ENCODE results near the gene NUP214. TPM values are rescaled to one million over a fixed set of nuclear protein-coding genes. Genes with fewer than 3 reads are reported as not detected.
"Not testable (repeated sequence)": the region's sequence is repeated elsewhere in the genome, so short reads cannot be mapped to it uniquely, and the experiment has no call there.

Gene NUP214
- total RNA-seq, 1 experiment from 2014 or later, result 5.2 TPM

GRCh38 chr9:131167936-131168335, 42.5 kb downstream of the NUP214 start:
- Histone ChIP-seq H3K4me3 (no peak overlapping the region), H3K36me3 (peaks cover 62% of the 10 kb centered on the region), H3K27me3 (no peaks in the 10 kb centered on the region), H3K9me3 (no peaks in the 10 kb centered on the region)
- no peak for DNase-seq

DNA sequence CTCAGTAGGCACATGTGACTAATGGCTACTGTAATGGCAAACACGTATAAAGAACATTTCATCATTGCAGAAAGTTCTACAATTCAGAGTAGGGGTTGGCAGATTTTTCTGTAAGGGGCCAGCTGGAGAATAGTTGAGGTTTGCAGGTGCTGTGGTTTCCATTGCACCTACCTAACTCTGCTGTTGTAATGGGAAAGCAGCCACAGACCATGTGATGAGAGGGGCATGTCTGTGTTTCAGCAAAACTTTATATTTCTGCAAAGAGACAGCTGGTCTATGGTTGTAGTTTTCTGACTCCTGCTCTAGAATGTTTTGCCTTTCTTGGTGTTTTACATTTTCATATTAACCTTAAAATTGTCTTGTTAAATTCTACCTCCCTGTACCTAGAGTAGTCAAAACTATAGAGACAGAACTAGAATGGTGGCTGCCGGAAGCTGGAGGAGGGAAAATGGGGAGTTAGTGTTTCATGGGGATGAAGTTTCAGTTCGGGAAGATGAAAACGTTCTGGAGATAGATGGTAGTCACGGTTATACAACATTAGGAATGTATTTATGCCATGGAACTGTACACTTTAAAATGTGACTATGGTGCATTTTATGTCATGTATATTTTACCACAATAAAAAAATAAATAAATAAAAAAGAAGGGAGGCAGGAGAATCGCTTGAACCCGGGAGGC, 44.3 kb downstream of the NUP214 start:
- H3K27me3 ChIP-seq, result no peaks in the 10 kb centered on the region
- H3K36me3 ChIP-seq, result peaks cover 52% of the 10 kb centered on the region
- no peak for DNase-seq
- H3K9me3 ChIP-seq, result no peaks in the 10 kb centered on the region
- no peak overlapping the region for H3K4me3 ChIP-seq

DNA sequence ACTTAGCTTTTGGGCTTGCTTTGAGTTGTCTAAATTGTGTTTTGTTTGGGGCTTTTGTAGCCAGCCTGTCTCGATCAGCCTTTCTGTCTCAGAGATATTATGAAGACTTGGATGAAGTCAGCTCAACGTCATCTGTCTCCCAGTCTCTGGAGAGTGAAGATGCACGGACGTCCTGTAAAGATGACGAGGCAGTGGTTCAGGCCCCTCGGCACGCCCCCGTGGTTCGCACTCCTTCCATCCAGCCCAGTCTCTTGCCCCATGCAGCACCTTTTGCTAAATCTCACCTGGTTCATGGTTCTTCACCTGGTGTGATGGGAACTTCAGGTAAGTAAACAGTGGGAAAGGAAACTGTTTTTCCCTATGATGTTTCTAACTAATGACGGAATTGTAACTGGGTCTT, 48.6 kb downstream of the NUP214 start:
- Histone ChIP-seq H3K27me3 (no peaks in the 10 kb centered on the region), H3K36me3 (peaks cover 62% of the 10 kb centered on the region), H3K4me3 (no peak overlapping the region), H3K9me3 (no peaks in the 10 kb centered on the region)
- no peak for DNase-seq

DNA sequence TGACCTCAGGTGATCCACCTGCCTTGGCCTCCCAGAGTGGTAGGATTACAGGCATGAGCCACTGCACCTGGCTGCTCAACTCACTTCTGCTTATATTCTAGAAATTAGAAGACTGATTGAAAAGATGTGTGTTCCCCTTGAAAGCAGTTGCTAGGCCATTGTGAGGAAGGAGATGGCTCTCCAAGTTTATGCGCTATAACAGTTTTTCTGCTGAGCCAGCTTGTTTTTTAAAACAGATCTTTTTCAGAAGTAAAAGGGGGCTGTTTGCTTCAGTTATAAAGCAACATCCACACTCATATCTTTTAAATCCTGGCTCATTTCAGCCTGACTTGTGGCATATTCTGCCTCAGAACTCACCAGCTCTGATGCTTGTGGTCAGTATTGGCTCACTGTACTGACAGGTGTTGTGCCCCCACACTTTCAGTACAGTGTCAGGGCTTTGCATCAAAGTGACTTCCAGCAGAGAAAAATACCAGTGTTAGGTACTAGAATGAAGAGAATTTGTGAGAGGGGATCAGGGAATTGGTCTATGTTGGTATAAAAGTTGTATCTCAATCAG, 49.4 kb downstream of the NUP214 start:
- DNase-seq, result no peak
- H3K9me3 ChIP-seq, result no peaks in the 10 kb centered on the region
- peaks cover 62% of the 10 kb centered on the region for H3K36me3 ChIP-seq

DNA sequence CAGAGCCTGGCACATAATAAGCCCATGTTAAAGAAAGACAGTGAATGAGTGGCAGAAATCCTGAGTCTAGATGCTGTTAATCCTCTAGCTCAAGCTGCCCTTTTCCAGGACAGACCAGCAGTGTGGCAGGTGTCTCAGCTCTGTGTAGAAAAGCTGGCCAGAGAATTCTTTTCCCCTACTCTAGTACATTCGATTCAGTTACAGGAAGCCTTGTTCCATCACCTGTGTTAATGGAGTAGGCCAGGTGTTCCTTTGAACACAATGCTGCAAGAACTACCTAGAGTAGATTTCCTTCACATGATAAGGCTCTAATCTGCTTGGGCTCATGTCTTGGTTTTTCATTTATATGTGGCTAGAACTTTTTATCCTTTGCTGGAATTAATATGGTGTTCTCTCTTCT, 52.5 kb downstream of the NUP214 start:
- no peak for DNase-seq
- Histone ChIP-seq H3K4me3 (no peak overlapping the region), H3K9me3 (no peaks in the 10 kb centered on the region), H3K36me3 (peaks cover 62% of the 10 kb centered on the region), H3K27me3 (no peaks in the 10 kb centered on the region)

More for the DNA sequence above, 49.4 kb downstream of the NUP214 start:
- H3K4me3 ChIP-seq, result no peak overlapping the region
- H3K27me3 ChIP-seq, result no peaks in the 10 kb centered on the region

DNA sequence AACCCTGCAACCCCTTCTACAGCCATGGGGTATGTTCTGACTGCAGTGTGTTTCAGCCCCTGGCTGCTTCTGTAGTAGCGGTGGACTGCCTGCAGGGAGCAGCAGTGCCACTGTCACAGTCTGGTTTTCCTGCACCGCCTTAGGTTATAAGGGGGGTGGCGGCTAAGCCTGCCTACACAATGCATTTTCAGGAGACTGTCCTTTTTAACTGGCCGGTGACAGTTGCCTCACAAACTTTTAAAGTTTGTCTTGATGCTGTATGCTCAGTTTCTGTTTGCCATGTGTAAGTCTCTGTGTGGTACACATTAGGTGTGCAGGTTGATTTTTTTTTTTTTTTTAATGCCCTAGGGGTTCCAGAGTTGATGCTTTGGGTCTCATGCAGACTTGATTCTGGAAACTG, 53.0 kb downstream of the NUP214 start:
- Histone ChIP-seq H3K27me3 (no peaks in the 10 kb centered on the region), H3K4me3 (no peak overlapping the region), H3K36me3 (peaks cover 62% of the 10 kb centered on the region), H3K9me3 (no peaks in the 10 kb centered on the region)
- peak; percentile 72 for DNase-seq

- no peak for DNase-seq
- peaks cover 60% of the 10 kb centered on the region for H3K36me3 ChIP-seq
- no peaks in the 10 kb centered on the region for H3K9me3 ChIP-seq
- no peaks in the 10 kb centered on the region for H3K27me3 ChIP-seq
- no peak overlapping the region for H3K4me3 ChIP-seq
Observed at GRCh38 chr9:131178926-131179325, 53.5 kb downstream of the NUP214 start.

DNA sequence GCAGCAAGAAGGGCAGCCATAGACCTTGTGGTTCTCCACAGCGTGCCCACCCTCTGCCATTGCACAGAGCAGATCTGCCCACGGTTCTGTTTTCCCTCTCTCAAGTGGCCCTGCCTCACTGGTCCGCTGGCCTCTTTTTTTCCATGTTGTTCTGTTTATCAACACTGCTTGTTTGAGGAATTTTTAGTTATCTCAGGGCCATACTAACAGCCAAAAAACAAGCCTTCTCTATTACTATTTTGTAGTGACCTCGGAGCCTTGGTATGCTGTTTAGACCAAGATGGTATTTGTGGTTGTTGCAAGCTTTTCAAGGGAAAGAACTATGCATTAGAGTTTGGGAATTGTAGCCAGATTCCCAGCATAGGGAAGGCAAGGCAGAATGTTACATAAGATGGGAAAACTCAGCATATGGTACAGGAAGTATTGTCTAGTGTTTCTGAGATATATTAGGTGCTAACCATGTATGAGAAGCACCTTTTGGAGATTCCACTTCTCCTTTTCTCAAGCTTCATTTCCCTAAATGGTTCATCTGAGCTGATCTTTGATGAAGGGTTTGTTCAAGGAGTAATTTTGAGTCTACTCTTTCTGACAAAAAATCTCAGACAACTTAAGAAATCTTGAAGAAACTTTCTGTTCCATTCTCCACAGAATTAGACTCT, 54.3 kb downstream of the NUP214 start:
- Histone ChIP-seq H3K27me3 (no peaks in the 10 kb centered on the region), H3K36me3 (peaks cover 58% of the 10 kb centered on the region), H3K4me3 (0 out of 2 replicates have a peak overlapping the region, but pooled peaks have one; percentile 4), H3K9me3 (no peaks in the 10 kb centered on the region)
- peak; percentile 29 for DNase-seq

- Histone ChIP-seq H3K36me3 (peaks cover 59% of the 10 kb centered on the region), H3K27me3 (no peaks in the 10 kb centered on the region), H3K4me3 (no peak overlapping the region), H3K9me3 (no peaks in the 10 kb centered on the region)
- peak; percentile 87 for DNase-seq
Observed at GRCh38 chr9:131180454-131180853, 55.1 kb downstream of the NUP214 start.

DNA sequence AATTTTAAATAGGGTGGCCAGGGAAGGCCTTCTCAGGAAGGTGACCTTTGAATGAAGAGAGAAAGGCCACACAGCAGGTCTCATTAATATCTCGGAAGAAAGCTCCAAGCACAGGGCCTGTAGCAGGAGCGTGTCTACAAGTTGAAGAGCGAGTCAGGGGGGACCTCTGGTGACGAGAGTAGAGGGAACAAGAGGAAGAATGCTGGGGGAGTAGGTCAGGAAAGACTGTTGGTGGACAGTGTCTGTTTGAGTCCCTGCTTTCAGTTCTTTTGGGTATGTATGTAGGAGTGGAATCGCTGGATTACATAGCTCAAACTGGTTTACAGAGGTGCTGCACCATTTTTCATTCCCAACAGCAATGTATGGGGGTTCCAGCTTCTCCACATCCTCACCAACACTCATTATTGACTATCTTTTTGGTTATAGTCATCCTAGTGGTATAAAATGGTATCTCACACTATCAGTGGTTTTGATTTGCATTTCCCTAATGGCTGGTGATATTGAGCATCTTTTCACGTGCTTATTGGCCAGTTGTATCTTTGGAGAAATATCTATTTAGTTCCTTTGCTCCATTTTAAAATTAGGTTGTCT, 55.8 kb downstream of the NUP214 start:
- no peaks in the 10 kb centered on the region for H3K27me3 ChIP-seq
- DNase-seq, result no peak
- H3K9me3 ChIP-seq, result no peaks in the 10 kb centered on the region
- H3K36me3 ChIP-seq, result peaks cover 59% of the 10 kb centered on the region
- no peak overlapping the region for H3K4me3 ChIP-seq

DNA sequence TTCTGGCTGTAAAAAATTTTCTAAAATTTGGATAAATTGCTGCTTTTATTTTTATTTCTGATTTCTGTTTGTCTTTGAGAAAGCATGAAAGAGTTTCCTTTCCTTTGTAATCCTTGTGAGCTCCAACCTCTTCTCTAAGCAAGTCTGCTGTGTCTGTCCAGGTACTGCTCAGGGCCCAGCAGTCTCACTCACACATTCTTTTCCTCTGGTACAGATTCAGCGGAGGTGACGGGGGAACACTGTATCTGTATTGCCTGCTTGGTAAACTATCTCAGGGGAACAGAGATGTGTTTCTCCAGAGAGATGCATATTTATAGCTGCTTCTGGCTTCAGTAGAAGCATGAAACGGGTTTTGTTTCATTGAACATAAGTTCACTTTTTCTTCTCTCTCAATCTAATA, 60.5 kb downstream of the NUP214 start:
- DNase-seq, result no peak
- Histone ChIP-seq H3K9me3 (no peaks in the 10 kb centered on the region), H3K36me3 (peaks cover 79% of the 10 kb centered on the region), H3K4me3 (no peak overlapping the region), H3K27me3 (no peaks in the 10 kb centered on the region)

GRCh38 chr9:131186622-131187021, 61.2 kb downstream of the NUP214 start:
- no peak for DNase-seq
- no peak overlapping the region for H3K4me3 ChIP-seq
- no peaks in the 10 kb centered on the region for H3K27me3 ChIP-seq
- peaks cover 79% of the 10 kb centered on the region for H3K36me3 ChIP-seq
- H3K9me3 ChIP-seq, result no peaks in the 10 kb centered on the region

GRCh38 chr9:131187957-131188356, 62.6 kb downstream of the NUP214 start:
- H3K9me3 ChIP-seq, result no peaks in the 10 kb centered on the region
- no peak overlapping the region for H3K4me3 ChIP-seq
- H3K36me3 ChIP-seq, result peaks cover 75% of the 10 kb centered on the region
- no peak for DNase-seq
- H3K27me3 ChIP-seq, result no peaks in the 10 kb centered on the region

GRCh38 chr9:131188976-131189375, 63.6 kb downstream of the NUP214 start:
- Histone ChIP-seq H3K9me3 (no peaks in the 10 kb centered on the region), H3K36me3 (peaks cover 79% of the 10 kb centered on the region), H3K27me3 (no peaks in the 10 kb centered on the region), H3K4me3 (no peak overlapping the region)
- DNase-seq, result no peak

GRCh38 chr9:131190191-131190590, 64.8 kb downstream of the NUP214 start:
- peaks cover 82% of the 10 kb centered on the region for H3K36me3 ChIP-seq
- H3K27me3 ChIP-seq, result no peaks in the 10 kb centered on the region
- no peak for DNase-seq

DNA sequence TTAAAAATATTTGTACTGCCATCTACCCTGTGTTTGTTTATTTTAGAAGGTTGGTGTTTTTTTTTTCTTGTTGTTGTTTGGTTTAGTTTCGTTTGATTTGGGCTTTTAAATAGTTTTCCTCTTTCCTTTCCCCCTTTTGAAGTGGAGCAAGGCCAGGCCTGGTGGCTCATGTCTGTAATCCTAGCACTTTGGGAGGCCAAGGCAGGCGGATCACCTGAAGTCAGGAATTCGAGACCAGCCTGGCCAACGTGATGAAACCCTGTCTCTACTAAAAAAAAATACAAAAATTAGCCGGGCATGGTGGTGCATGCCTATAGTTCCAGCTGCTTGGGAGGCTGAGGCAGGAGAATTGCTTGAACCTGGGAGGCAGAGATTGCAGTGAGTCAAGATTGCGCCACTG, 65.6 kb downstream of the NUP214 start:
- not testable (repeated sequence) for DNase-seq, H3K27me3 ChIP-seq, H3K4me3 ChIP-seq, H3K9me3 ChIP-seq
- peaks cover 79% of the 10 kb centered on the region for H3K36me3 ChIP-seq

More at GRCh38 chr9:131190191-131190590, 64.8 kb downstream of the NUP214 start:
- Histone ChIP-seq H3K9me3 (no peaks in the 10 kb centered on the region), H3K4me3 (no peak overlapping the region)

- Histone ChIP-seq H3K36me3 (peaks cover 79% of the 10 kb centered on the region), H3K9me3 (no peaks in the 10 kb centered on the region), H3K27me3 (no peaks in the 10 kb centered on the region), H3K4me3 (no peak overlapping the region)
- DNase-seq, result no peak
Observed at GRCh38 chr9:131191857-131192256, 66.5 kb downstream of the NUP214 start.
